GM12892 (cell line): Measurements from ENCODE around the gene ESPNL.
"Not testable (repeated sequence)": the region's sequence is repeated elsewhere in the genome, so short reads cannot be mapped to it uniquely, and the experiment has no call there.

ENCODE experiments used
- DNase-seq: peaks from one replicate; pipeline ENCODE4 v3.0.0; 2011; ENCODE audit not compliant: insufficient read length
- FAIRE-seq: peaks from 2 replicates; lab custom pipeline; 2011; peaks lifted over from hg19 to GRCh38; lab: Jason Lieb, UNC
- POLR2A ChIP-seq: IDR thresholded peaks from 2 replicates; pipeline ENCODE4 v1.6.1; 2011; ENCODE audit warnings: low read depth, low read length, control low read depth
- POLR2AphosphoS5 ChIP-seq: IDR thresholded peaks from 2 replicates; pipeline ENCODE4 v1.6.1; 2011; ENCODE audit warnings: low read depth, low read length, control low read depth
- TAF1 ChIP-seq: IDR thresholded peaks from 2 replicates; pipeline ENCODE4 v1.6.1; 2011; ENCODE audit warnings: low read depth, mild to moderate bottlenecking, control low read depth, low read length, borderline replicate concordance

Gene ESPNL

DNA sequence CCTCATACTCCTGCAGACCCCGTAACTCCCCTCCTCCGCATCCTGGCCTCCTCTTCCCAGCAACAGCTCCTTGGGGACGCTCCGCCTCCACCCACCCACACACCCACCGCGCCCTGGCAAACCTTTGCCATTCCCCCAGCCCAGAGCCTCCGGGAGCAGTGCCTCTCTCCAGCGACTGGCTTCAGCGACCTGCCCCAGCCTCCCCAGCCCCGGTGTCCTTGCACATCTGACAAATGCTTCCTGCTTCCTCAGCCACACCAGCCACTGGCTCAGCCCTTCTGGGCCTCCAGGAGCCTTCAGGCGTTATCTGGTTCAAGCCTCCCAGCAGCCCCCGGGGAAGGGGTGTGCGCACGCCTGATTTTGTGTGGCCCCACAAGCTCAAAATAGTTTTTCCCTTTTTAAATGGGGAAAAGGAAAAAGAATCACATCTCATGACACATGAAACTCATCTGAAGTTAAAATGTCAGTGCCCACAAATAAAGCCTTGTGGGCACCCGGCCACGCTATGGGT lies 14.2 kb downstream of the ESPNL start:
- DNase-seq (no peak), FAIRE-seq (no peak)
- TF ChIP-seq POLR2AphosphoS5: no peak
- no peak for TF ChIP-seq TAF1
- TF ChIP-seq POLR2A: no peak

DNA sequence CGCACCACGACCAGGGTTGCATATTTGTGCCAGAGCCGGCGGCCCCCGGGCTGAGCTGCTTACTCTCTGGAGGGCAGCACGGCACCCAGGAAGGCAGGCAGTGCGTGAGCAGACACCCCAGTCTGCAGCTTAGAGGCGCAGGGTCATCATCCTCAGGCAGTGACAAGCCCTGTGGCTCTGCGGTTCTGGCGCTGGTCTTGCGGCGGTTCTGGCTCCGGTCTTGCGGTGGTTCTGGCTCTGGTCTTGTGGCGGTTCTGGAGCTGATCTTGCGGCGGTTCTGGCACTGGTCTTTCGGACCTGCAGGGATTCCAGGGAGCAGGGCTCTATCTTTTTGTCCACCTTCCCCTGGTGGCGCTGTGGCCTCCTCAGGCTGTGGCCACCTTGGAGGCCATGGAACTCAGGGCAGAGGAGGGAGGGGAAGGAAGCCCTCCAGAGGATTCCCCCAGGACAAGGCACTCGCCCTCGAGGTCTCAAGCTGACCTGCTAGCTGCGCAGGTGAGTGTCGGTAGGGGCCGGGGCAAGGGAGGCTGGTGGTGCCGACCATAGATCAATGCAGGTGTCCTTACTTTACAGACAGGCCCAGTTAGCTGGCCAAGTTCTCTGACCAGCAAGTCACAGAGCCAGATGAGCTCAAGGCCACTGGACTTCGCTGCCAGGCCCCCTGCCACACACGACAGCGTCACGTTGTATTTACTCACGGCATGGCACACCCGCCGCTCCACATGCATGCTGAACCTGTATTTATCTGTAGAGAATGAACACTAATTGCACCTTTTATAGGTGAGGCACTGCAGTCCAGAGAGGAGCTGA lies 14.9 kb downstream of the ESPNL start:
- DNase-seq (no peak), FAIRE-seq (no peak)
- TF ChIP-seq POLR2AphosphoS5: no peak
- no peak for TF ChIP-seq POLR2A
- TF ChIP-seq TAF1: no peak

DNA sequence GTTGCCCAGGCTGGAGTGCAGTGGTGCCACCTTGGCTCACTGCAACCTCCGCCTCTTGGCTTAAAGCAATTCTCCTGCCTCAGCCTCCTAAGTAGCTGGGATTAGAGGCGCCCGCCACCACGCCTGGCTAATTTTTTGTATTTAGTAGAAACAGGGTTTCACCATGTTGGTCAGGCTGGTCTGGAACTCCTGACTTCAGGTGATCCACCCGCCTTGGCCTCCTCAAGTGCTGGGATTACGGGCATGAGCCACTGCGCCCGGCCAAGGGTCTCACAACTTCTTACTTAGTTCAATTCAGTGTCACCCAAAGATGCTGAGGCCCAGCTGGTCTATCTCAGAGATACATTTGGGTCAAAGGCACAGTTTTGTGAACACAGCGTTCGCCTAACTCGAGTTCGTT lies 15.6 kb downstream of the ESPNL start:
- not testable (repeated sequence) for DNase-seq, FAIRE-seq

DNA sequence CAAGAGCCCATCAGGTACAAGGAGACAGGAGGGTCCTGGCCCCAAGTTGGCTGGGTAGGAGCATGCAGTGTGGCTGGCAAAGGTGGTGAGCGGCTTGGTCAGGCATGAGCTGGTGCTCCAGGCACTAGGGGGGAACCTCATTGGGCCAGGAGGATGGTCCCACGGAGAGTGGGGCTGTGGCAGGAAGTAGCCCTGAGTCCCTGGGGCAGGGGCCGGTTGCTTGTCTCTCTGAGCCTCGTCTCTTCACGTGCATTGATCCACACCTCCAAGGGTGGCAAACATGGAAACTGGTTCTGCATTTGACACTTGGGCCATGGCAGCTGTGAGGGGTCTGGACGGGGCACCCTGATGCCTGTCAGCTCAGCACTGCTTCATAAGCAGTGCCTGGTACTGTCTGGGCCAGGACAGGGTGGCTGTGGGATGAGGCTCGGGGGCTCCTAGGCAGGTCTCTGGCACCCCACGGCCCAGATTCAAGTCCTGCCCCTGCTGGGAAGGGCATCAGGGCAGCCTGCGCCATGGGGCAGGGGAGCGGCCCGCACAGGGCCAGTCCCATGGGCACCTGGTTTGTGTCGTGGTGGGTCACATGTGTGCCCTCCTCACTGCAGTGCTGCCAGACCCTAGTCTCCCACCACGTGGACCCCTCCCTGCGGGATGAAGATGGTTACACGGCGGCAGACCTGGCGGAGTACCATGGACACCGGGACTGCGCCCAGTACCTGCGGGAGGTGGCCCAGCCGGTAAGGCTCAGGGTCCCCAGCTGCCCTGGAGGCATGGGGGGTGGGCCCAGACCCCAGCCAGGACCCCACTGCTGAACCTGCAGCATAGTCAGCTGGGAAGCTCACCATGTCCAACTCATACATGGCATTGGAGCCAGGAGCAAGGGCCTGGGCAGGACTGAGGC lies 16.4 kb downstream of the ESPNL start:
- no peak for TF ChIP-seq TAF1
- no peak for TF ChIP-seq POLR2AphosphoS5
- TF ChIP-seq POLR2A: no peak

DNA sequence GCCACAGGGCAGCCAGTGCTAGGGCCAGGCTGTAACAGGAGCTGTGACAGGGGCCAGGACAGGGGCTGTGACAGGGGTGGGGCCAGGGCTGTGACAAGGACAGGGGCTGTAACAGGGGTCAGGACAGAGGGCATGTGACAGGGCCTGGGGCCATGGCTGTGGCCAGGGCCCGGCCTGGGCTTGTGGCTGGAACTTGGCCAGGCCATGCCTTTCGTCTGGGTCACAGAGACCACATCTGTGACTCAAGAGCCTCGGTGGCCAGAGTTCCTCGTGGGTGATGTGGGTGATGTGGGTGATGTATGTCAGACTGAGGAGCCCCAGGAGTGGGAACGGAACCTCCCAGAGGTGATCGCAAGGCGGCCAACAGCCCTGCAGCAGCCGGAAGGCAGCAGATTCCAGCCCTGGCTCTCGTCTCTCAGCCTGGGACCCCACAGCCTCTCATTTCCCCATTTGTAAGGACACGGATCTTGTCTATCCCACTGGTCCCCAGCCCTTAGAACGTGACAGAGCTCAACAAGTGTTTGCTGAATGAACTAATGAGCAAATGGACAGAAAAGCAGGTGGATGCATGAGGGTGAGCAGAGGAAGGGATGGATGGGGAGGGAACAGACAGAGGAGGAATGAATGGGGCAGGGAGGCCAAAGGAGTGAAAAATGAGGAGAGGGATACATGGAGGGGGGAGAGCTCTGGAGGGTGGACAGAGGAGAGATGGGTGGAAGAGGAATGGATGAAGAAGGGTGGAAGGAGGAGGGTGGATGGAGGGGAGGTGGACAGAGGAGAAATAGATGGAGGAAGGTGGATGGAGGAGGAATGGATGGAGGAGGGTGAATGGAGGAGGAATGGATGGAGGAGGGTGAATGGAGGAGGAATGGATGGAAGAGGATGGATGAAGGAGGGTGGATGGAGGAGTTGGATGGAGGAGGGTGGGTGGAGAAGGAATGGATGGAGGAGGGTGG lies 17.3 kb downstream of the ESPNL start:
- TF ChIP-seq TAF1: no peak
- no peak for TF ChIP-seq POLR2A
- TF ChIP-seq POLR2AphosphoS5: no peak
- FAIRE-seq: no peak
- DNase-seq: no peak

More for the DNA sequence above, 16.4 kb downstream of the ESPNL start:
- FAIRE-seq (no peak), DNase-seq (no peak)

DNA sequence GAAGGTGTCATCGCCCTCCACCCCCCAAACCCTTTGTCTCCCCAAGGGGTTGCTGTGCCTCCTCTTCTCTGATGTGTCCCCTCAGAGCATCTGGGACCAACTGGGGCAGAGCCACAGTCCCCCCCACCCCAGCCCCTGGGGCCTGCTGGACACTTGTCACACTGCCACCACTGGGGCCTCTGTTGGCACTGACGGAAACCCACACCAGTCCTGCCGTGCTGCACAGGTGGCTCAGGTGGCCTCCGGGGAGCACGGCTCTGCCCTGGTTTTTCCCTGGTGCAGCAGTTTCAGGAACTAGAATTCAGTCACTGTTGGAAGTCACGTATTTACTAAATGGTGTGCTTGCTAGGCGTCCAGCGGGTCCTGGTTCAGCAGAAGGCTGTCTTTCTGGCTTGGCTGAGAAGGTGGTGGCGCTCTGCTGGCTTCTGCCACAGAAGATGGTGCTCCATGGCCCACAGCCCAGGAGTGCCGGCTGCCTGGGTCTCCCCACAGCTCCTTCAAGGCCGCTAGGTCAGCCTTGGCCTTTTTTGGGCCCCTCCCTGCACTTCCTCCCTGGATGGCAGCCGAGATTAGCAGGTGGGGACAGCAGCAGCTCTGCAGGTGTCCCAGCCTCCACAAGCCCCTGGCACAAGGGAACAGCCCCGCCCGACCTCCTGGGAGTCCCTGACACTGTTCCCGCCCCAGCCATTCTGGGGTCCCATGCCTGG lies 19.8 kb downstream of the ESPNL start:
- TF ChIP-seq TAF1 (no peak), POLR2AphosphoS5 (no peak), POLR2A (no peak)
- FAIRE-seq (no peak), DNase-seq (no peak)

DNA sequence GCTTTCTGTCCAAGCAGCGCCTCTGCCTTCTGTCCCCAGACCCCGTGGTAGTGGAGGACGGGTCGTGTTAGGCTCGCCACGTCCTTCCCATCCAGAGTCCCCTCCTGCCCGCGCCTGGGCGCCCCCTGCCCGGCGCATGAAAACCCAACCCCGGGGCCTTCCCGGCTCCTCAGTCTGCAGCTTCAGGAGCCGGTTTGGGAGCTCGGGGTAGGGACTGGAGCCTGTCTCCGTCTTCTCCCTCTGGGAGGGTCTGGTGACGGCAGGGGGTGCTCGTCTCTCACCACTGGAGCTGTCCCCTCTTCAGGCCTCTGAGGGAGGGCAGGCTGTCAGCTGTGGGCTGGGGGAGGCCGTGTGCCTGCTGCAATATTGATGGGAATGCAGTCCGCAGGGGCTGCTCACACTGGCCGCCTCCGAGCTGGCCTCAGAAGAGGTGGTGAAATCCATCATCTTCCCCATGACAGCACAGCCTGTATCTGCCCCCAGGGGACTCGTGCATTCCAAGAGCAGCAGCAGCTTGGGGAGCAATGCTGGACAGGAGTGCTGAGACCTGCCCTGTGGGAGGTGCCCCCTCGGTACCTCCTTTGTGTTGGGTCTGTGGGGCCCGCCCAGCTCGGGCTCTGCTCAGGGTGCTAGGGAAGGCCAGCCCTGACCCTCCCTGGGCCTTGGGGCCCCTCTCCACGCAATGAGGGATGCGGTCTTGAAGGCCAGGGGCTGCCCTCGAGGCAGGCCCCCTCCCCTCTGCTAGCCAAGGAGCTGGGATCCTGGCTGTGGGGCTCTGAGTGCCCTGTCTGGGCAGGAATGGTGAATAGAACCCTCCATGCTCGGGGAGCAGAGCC lies 20.5 kb downstream of the ESPNL start:
- no peak for DNase-seq
- TF ChIP-seq POLR2AphosphoS5 (no peak), TAF1 (no peak), POLR2A (no peak)
- FAIRE-seq: no peak

DNA sequence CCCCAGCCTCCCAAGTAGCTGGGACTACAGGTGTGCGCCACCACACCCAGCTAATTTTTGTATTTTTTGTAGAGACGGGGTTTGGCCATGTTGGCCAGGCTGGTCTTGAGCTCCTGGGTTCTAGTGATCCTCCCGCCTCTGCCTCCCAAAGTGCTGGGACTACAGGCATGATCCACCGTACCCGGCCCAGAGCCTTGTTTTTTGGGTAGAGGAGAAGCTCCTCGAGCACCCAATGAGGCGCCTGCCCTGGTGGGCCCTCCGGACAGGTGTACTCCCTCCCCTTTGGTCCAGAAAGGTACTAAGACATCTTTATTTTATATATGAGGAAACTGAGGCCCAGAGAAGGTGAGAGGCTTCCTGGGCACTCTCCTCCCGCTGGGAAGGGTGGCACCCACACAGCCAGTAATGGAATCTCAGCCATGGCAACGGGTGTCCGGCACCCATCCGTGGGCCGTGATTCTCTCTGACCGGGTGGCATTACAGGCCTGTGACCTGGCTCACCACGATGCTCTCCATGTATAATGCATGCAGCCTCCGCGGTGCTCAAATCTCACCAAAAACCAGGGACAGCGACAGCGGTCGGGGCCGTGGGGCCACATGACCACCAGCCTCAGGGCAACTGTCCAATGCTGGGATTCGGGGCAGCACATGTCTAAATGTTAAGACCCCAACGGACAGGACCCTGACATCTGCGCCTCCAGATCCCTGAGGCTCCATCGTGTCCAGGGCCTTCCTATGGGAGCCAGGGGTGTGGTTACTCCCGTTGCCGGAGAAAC lies 21.6 kb downstream of the ESPNL start:
- TF ChIP-seq POLR2A (no peak), TAF1 (no peak), POLR2AphosphoS5 (no peak)
- DNase-seq (no peak), FAIRE-seq (no peak)

DNA sequence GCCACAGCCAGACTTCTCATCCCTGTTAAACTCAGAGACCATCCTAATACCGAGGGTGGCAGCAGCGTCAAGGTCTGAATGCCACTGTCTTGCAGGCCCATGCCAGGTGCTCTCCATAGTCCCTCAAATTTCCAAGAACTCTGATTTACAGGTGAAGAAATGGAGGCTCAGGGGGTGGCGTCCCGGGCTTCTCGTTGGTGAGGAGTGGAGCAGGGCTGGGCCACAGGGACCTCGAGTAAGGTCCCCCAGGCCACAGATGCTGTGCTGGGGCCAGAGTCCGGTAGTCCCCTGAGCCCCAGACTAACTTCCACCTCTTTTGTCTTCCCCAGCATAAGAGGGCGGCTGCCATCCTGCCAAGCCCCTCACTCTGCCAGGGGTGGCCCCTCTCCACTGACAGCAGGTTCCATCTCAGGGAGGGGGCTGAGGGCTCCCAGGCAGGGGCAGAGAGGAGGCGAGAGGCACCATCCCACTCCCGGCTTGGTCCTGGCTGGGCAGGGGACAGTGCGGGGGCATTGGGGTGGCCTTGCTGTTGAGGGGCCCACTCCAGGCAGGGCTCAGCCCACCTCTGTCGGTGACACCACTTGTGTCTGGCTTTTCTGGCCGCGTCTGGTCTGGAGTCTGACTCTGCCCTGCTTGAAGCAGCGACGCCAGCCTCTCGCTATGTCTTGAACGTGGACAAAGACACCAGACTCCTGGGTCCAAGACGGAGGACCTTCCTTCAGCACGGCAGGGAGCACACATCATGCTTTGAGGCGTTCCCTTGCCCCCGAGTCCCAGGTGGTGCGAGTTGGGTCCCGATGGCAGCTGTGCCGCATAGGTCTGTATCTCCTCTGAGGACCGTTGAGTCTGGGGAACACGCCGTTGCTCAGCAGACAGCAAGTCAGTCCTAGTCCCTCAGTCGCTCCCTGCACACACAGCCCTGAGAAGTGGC lies 22.4 kb downstream of the ESPNL start:
- no peak for FAIRE-seq
- no peak for DNase-seq
- TF ChIP-seq POLR2AphosphoS5 (no peak), POLR2A (no peak), TAF1 (no peak)
